ENCODE data around the gene CD151. TPM values are rescaled to one million over a fixed set of nuclear protein-coding genes. Genes with fewer than 3 reads are reported as not detected.

The CD151 gene
- total and polyA plus RNA-seq, 7 donors, result 149 to 358 (median 168) TPM

- Histone ChIP-seq H3K27me3 (ENCODE audit: insufficient read depth in 3 of 3, low read length in 2 of 3) (peaks cover 0 to 11% (median 0%) of the 10 kb centered on the region in 3 donors), H3K4me3 (peak overlapping the region; percentile 93), H3K27ac (peak overlapping the region; percentile 94), H3K9me3 (no peaks in the 10 kb centered on the region), H3K36me3 (ENCODE audit: insufficient read depth in 1 of 2, low read depth in 1 of 2) (peaks cover 3 to 22% of the 10 kb centered on the region in 2 donors), H3K4me1 (peaks cover 40% of the 10 kb centered on the region)
- 19 to 28% (median 20%) methylated on average over 17 to 25 of the region's 25 CpGs for WGBS, 3 donors
- TF ChIP-seq CTCF (IDR thresholded peaks at IDR 0.05), result no peak
- DNase-seq, result peak; percentile 95 to 96
- ATAC-seq, result peak; percentile 24 to 50 (median 30)
- intact Hi-C loops (cut with DNase I), result no loop called here
Measured at GRCh38 chr11:843818-844692, 11.3 kb downstream of the CD151 start.

GRCh38 chr11:844693-845644 lies 12.2 kb downstream of the CD151 start:
- Histone ChIP-seq H3K9me3 (no peaks in the 10 kb centered on the region), H3K4me3 (peak overlapping the region; percentile 93), H3K36me3 (ENCODE audit: insufficient read depth in 1 of 2, low read depth in 1 of 2) (peaks cover 0 to 12% of the 10 kb centered on the region in 2 donors), H3K27me3 (ENCODE audit: insufficient read depth in 3 of 3, low read length in 2 of 3) (peaks cover 0 to 11% (median 0%) of the 10 kb centered on the region in 3 donors), H3K27ac (peak overlapping the region; percentile 94), H3K4me1 (peaks cover 39% of the 10 kb centered on the region)
- 32 to 37% (median 33%) methylated on average over 30 to 31 of the region's 31 CpGs for WGBS, 3 donors
- peak; percentile 90 to 96 for DNase-seq
- ATAC-seq, result peak in 3 of 4 donors; percentile 7 to 35 (median 10)
- no peak for TF ChIP-seq CTCF (IDR thresholded peaks at IDR 0.05)
- intact Hi-C loops (cut with DNase I), result loop anchor here (5.0 kb wide), 3 partner anchors 62 to 82 kb away; partner anchors contain the start of genes AP2A2 (in 1 of the 2) and CHID1 (in 1 of the 2)

GRCh38 chr11:845872-846495 lies 13.2 kb downstream of the CD151 start:
- Histone ChIP-seq H3K9me3 (no peaks in the 10 kb centered on the region), H3K27me3 (ENCODE audit: insufficient read depth in 3 of 3, low read length in 2 of 3) (peaks cover 0 to 11% (median 0%) of the 10 kb centered on the region in 3 donors), H3K4me3 (no peak overlapping the region), H3K27ac (no peak overlapping the region), H3K4me1 (peaks cover 33% of the 10 kb centered on the region), H3K36me3 (ENCODE audit: insufficient read depth in 1 of 2, low read depth in 1 of 2) (peaks cover 0 to 2% of the 10 kb centered on the region in 2 donors)
- TF ChIP-seq CTCF (IDR thresholded peaks at IDR 0.05), result no peak
- intact Hi-C loops (cut with DNase I), result loop anchor here (2.0 to 5.0 kb wide), 4 partner anchors 61 to 205 kb away; partner anchors contain the start of genes AP2A2 (in 1 of the 2) and CHID1 (in 1 of the 2)
- no peak for DNase-seq
- 69 to 76% (median 72%) methylated on average over 7 to 8 of the region's 8 CpGs for WGBS, 3 donors
- no peak for ATAC-seq

GRCh38 chr11:846496-847098 lies 13.8 kb downstream of the CD151 start:
- Histone ChIP-seq H3K4me1 (peaks cover 28% of the 10 kb centered on the region), H3K4me3 (no peak overlapping the region), H3K36me3 (ENCODE audit: insufficient read depth in 1 of 2, low read depth in 1 of 2) (no peaks in the 10 kb centered on the region), H3K9me3 (no peaks in the 10 kb centered on the region), H3K27ac (no peak overlapping the region), H3K27me3 (ENCODE audit: insufficient read depth in 3 of 3, low read length in 2 of 3) (peaks cover 0 to 11% (median 0%) of the 10 kb centered on the region in 3 donors)
- 69 to 79% (median 72%) methylated on average over 11 of the region's 11 CpGs for WGBS, 3 donors
- no peak for TF ChIP-seq CTCF (IDR thresholded peaks at IDR 0.05)
- DNase-seq, result no peak
- ATAC-seq, result no peak
- intact Hi-C loops (cut with DNase I), result loop anchor here (2.0 to 5.0 kb wide), 4 partner anchors 61 to 204 kb away; partner anchors contain the start of genes AP2A2 (in 1 of the 2) and CHID1 (in 1 of the 2)
